ENCODE data around the gene HADHB. TPM values are rescaled to one million over a fixed set of nuclear protein-coding genes. Genes with fewer than 3 reads are reported as not detected.
A peak's percentile ranks its signal among the peaks of the same experiment; 100 is the strongest.
"Not testable (repeated sequence)": the region's sequence is repeated elsewhere in the genome, so short reads cannot be mapped to it uniquely, and the experiment has no call there.

Gene HADHB
- total RNA-seq, 2 experiments from 2014 or later = 59.1 to 63.5 TPM

GRCh38 chr2:26317377-26318105 lies 72.8 kb downstream of the HADHB start:
- DNase-seq = no peak
- Mint-ChIP-seq H3K4me3 (no peak overlapping the region), H3K9me3 (ENCODE audit: insufficient read depth) (no peaks in the 10 kb centered on the region), H3K27ac (no peak overlapping the region), H3K27me3 (ENCODE audit: low read depth) (no peaks in the 10 kb centered on the region), H3K36me3 (ENCODE audit: low read depth) (no peaks in the 10 kb centered on the region), H3K4me1 (ENCODE audit: low read depth) (peaks cover 2% of the 10 kb centered on the region)
- ChIA-PET POLR2A (interaction anchor here (1.2 kb wide), 1 partner anchor 12 kb away, joined by 3 read pairs; no protein-coding TSS in a partner anchor), CTCF (interaction anchor here (1.0 kb wide), 1 partner anchor 12 kb away, joined by 3 read pairs; no protein-coding TSS in a partner anchor)
- no peak for ATAC-seq

- no peaks in the 10 kb centered on the region for H3K27me3 Mint-ChIP-seq (ENCODE audit: low read depth)
Observed at GRCh38 chr2:26318950-26319349, 74.2 kb downstream of the HADHB start.

GRCh38 chr2:26324479-26324878 lies 79.7 kb downstream of the HADHB start:
- CTCF ChIA-PET; H3K27me3 Mint-ChIP-seq (ENCODE audit: low read depth); ATAC-seq; H3K4me3 Mint-ChIP-seq; H3K36me3 Mint-ChIP-seq (ENCODE audit: low read depth); H3K27ac Mint-ChIP-seq; H3K9me3 Mint-ChIP-seq (ENCODE audit: insufficient read depth); DNase-seq; POLR2A ChIA-PET: not testable (repeated sequence)
- peaks cover 23% of the 10 kb centered on the region for H3K4me1 Mint-ChIP-seq (ENCODE audit: low read depth)

More at GRCh38 chr2:26318950-26319349, 74.2 kb downstream of the HADHB start:
- POLR2A ChIA-PET = interaction anchor here (0.6 to 1.2 kb wide), 2 partner anchors 13 to 110 kb away, joined by 3 read pairs; no protein-coding TSS in a partner anchor
- peaks cover 2% of the 10 kb centered on the region for H3K4me1 Mint-ChIP-seq (ENCODE audit: low read depth)
- H3K36me3 Mint-ChIP-seq (ENCODE audit: low read depth) = no peaks in the 10 kb centered on the region
- no peaks in the 10 kb centered on the region for H3K9me3 Mint-ChIP-seq (ENCODE audit: insufficient read depth)
- CTCF ChIA-PET = no interaction called here
- no peak overlapping the region for H3K27ac Mint-ChIP-seq
- H3K4me3 Mint-ChIP-seq = no peak overlapping the region
- no peak for ATAC-seq
- DNase-seq = no peak

- POLR2A ChIA-PET = no interaction called here
- CTCF ChIA-PET = interaction anchor here (1.0 to 1.3 kb wide), 2 partner anchors 78 to 79 kb away, joined by 3 read pairs; partner anchors contain the start of gene HADHB
- DNase-seq (no peak), ATAC-seq (no peak)
- Mint-ChIP-seq H3K4me1 (ENCODE audit: low read depth) (peaks cover 25% of the 10 kb centered on the region), H3K9me3 (ENCODE audit: insufficient read depth) (no peaks in the 10 kb centered on the region), H3K4me3 (no peak overlapping the region), H3K27me3 (ENCODE audit: low read depth) (no peaks in the 10 kb centered on the region), H3K27ac (no peak overlapping the region), H3K36me3 (ENCODE audit: low read depth) (no peaks in the 10 kb centered on the region)
Observed at GRCh38 chr2:26324903-26325302, 80.2 kb downstream of the HADHB start.

GRCh38 chr2:26325851-26326250 lies 81.1 kb downstream of the HADHB start:
- Mint-ChIP-seq H3K9me3 (ENCODE audit: insufficient read depth) (no peaks in the 10 kb centered on the region), H3K4me1 (ENCODE audit: low read depth) (peaks cover 34% of the 10 kb centered on the region), H3K36me3 (ENCODE audit: low read depth) (no peaks in the 10 kb centered on the region), H3K27me3 (ENCODE audit: low read depth) (no peaks in the 10 kb centered on the region), H3K4me3 (no peak overlapping the region), H3K27ac (no peak overlapping the region)
- CTCF ChIA-PET = interaction anchor here (0.8 to 1.3 kb wide), 5 partner anchors 11 to 238 kb away, joined by 3 read pairs; partner anchors contain the start of gene HADHB
- ATAC-seq (no peak), DNase-seq (no peak)
- POLR2A ChIA-PET = interaction anchor here (0.9 kb wide), 1 partner anchor 25 kb away, joined by 3 read pairs; no protein-coding TSS in a partner anchor

- POLR2A ChIA-PET = interaction anchor here (0.9 to 2.3 kb wide), 2 partner anchors 26 to 82 kb away, joined by 3 to 12 read pairs; partner anchors contain the start of genes HADHA and HADHB
- peaks cover 34% of the 10 kb centered on the region for H3K4me1 Mint-ChIP-seq (ENCODE audit: low read depth)
- ATAC-seq (no peak), DNase-seq (no peak)
- H3K27me3 Mint-ChIP-seq (ENCODE audit: low read depth) = no peaks in the 10 kb centered on the region
- H3K4me3 Mint-ChIP-seq = no peak overlapping the region
- H3K9me3 Mint-ChIP-seq (ENCODE audit: insufficient read depth) = no peaks in the 10 kb centered on the region
- CTCF ChIA-PET = interaction anchor here (0.7 to 1.3 kb wide), 4 partner anchors 11 to 141 kb away, joined by 3 read pairs; no protein-coding TSS in a partner anchor
- H3K36me3 Mint-ChIP-seq (ENCODE audit: low read depth) = no peaks in the 10 kb centered on the region
- H3K27ac Mint-ChIP-seq = no peak overlapping the region
Observed at GRCh38 chr2:26326514-26326913, 81.8 kb downstream of the HADHB start.

GRCh38 chr2:26327291-26328272 lies 82.8 kb downstream of the HADHB start:
- ChIA-PET POLR2A (interaction anchor here (2.3 kb wide), 1 partner anchor 83 kb away, joined by 12 read pairs; the partner anchor contains the start of genes HADHA and HADHB), CTCF (interaction anchor here (0.7 to 1.6 kb wide), 3 partner anchors 12 to 140 kb away, joined by 3 read pairs; no protein-coding TSS in a partner anchor)
- H3K4me3 Mint-ChIP-seq = no peak overlapping the region
- H3K36me3 Mint-ChIP-seq (ENCODE audit: low read depth) = no peaks in the 10 kb centered on the region
- ATAC-seq = no peak
- no peaks in the 10 kb centered on the region for H3K27me3 Mint-ChIP-seq (ENCODE audit: low read depth)
- H3K27ac Mint-ChIP-seq = no peak overlapping the region
- H3K4me1 Mint-ChIP-seq (ENCODE audit: low read depth) = peaks cover 34% of the 10 kb centered on the region
- no peaks in the 10 kb centered on the region for H3K9me3 Mint-ChIP-seq (ENCODE audit: insufficient read depth)
- no peak for DNase-seq

GRCh38 chr2:26329083-26329482 lies 84.3 kb downstream of the HADHB start:
- not testable (repeated sequence) for ATAC-seq; H3K27me3 Mint-ChIP-seq (ENCODE audit: low read depth); H3K36me3 Mint-ChIP-seq (ENCODE audit: low read depth); H3K4me3 Mint-ChIP-seq; H3K27ac Mint-ChIP-seq; DNase-seq; H3K9me3 Mint-ChIP-seq (ENCODE audit: insufficient read depth)
- ChIA-PET CTCF (interaction anchor here (0.6 to 4.4 kb wide), 8 partner anchors 15 to 105 kb away, joined by 3 to 32 read pairs (median 4); partner anchors contain the start of genes HADHA and HADHB), POLR2A (interaction anchor here (0.6 kb wide), 1 partner anchor 191 kb away, joined by 3 read pairs; no protein-coding TSS in a partner anchor)
- H3K4me1 Mint-ChIP-seq (ENCODE audit: low read depth) = peaks cover 36% of the 10 kb centered on the region

GRCh38 chr2:26330114-26330549 lies 85.4 kb downstream of the HADHB start:
- Mint-ChIP-seq H3K36me3 (ENCODE audit: low read depth) (no peaks in the 10 kb centered on the region), H3K4me1 (ENCODE audit: low read depth) (peaks cover 40% of the 10 kb centered on the region), H3K9me3 (ENCODE audit: insufficient read depth) (no peaks in the 10 kb centered on the region), H3K27ac (no peak overlapping the region), H3K27me3 (ENCODE audit: low read depth) (no peaks in the 10 kb centered on the region), H3K4me3 (no peak overlapping the region)
- ChIA-PET POLR2A (interaction anchor here (1.1 to 1.4 kb wide), 2 partner anchors 86 to 146 kb away, joined by 3 read pairs; partner anchors contain the start of genes HADHA and HADHB), CTCF (interaction anchor here (0.5 to 4.4 kb wide), 17 partner anchors 8 to 242 kb away, joined by 3 to 32 read pairs (median 3); partner anchors contain the start of genes HADHA, HADHB and SELENOI)
- ATAC-seq (peak; percentile 95), DNase-seq (peak; percentile 92)

GRCh38 chr2:26330604-26331003 lies 85.9 kb downstream of the HADHB start:
- H3K4me3 Mint-ChIP-seq = no peak overlapping the region
- CTCF ChIA-PET = interaction anchor here (0.5 to 4.4 kb wide), 19 partner anchors 9 to 339 kb away, joined by 3 to 32 read pairs (median 3); partner anchors contain the start of genes HADHA, HADHB and SELENOI
- H3K27me3 Mint-ChIP-seq (ENCODE audit: low read depth) = no peaks in the 10 kb centered on the region
- POLR2A ChIA-PET = interaction anchor here (1.1 to 1.4 kb wide), 2 partner anchors 86 to 146 kb away, joined by 3 read pairs; partner anchors contain the start of genes HADHA and HADHB
- no peak overlapping the region for H3K27ac Mint-ChIP-seq
- H3K36me3 Mint-ChIP-seq (ENCODE audit: low read depth) = no peaks in the 10 kb centered on the region
- DNase-seq (no peak), ATAC-seq (no peak)
- peaks cover 40% of the 10 kb centered on the region for H3K4me1 Mint-ChIP-seq (ENCODE audit: low read depth)
- no peaks in the 10 kb centered on the region for H3K9me3 Mint-ChIP-seq (ENCODE audit: insufficient read depth)

- H3K4me1 Mint-ChIP-seq (ENCODE audit: low read depth) = peaks cover 39% of the 10 kb centered on the region
- H3K9me3 Mint-ChIP-seq (ENCODE audit: insufficient read depth); H3K36me3 Mint-ChIP-seq (ENCODE audit: low read depth); H3K4me3 Mint-ChIP-seq; H3K27ac Mint-ChIP-seq; DNase-seq; ATAC-seq; H3K27me3 Mint-ChIP-seq (ENCODE audit: low read depth): not testable (repeated sequence)
- ChIA-PET POLR2A (interaction anchor here (1.4 kb wide), 1 partner anchor 147 kb away, joined by 3 read pairs; no protein-coding TSS in a partner anchor), CTCF (interaction anchor here (1.2 to 4.4 kb wide), 11 partner anchors 9 to 340 kb away, joined by 3 to 32 read pairs (median 5); partner anchors contain the start of genes HADHA, HADHB and SELENOI)
Observed at GRCh38 chr2:26331321-26331720, 86.6 kb downstream of the HADHB start.

All from activated CD8-positive, alpha-beta T cell treated with anti-CD3 and anti-CD28 coated beads, Interleukin-2, amount 10 ng/mL, durations not matched to agents 7 days and 5 days (primary cell).